Ovary (tissue), 3 donors: Measurements from ENCODE around the gene UTP14C.
"Not testable (repeated sequence)": the region's sequence is repeated elsewhere in the genome, so short reads cannot be mapped to it uniquely, and the experiment has no call there.

ENCODE experiments used
- CTCF ChIP-seq, 3 donors: fragments of 450-650 bp in 2 of 3; fragments of 200-600 bp in 1 of 3; IDR thresholded peaks; one replicate each; pipeline versions ENCODE4 v1.5.1 to v1.8.0; 2016 to 2022; ENCODE audit warnings: antibody characterized with exemption in 3 of 3, mild to moderate bottlenecking in 1 of 3
- POLR2A ChIP-seq: fragments of 450-650 bp; IDR thresholded peaks from one replicate; pipeline ENCODE4 v1.6.1; 2017; ENCODE audit warnings: antibody characterized with exemption, mild to moderate bottlenecking, moderate library complexity
- donor health status: DM: no; HTN: no; CAD: no.

DNA sequence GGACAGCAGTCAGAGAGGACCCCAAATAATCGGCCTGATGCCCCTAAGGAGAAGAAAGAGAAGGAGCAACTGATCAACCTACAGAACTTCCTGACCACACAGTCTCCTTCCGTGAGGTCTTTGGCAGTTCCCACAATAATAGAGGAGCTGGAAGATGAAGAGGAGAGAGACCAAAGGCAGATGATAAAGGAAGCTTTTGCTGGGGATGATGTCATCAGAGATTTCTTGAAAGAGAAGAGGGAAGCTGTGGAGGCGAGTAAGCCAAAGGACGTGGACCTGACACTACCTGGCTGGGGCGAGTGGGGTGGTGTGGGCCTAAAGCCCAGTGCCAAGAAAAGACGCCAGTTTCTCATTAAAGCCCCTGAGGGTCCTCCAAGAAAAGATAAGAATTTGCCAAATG lies 5.9 kb downstream of the UTP14C start:
- TF ChIP-seq POLR2A; CTCF (IDR thresholded peaks at IDR 0.05): not testable (repeated sequence)
